ENCODE data around the gene VASN. TPM values are rescaled to one million over a fixed set of nuclear protein-coding genes. Genes with fewer than 3 reads are reported as not detected.
"Not testable (repeated sequence)": the region's sequence is repeated elsewhere in the genome, so short reads cannot be mapped to it uniquely, and the experiment has no call there.

VASN gene
- total and polyA plus RNA-seq, 5 donors, result 10.7 to 21.3 (median 12.2) TPM

- Histone ChIP-seq H3K4me1 (ENCODE audit: control insufficient read depth, insufficient read depth, low read length) (peaks cover 19% of the 10 kb centered on the region), H3K27me3 (ENCODE audit: control insufficient read depth, insufficient read depth) (no peaks in the 10 kb centered on the region), H3K4me3 (ENCODE audit: low read length) (no peak overlapping the region), H3K27ac (ENCODE audit: low read length) (peak overlapping the region; percentile 84), H3K9me3 (ENCODE audit: control insufficient read depth, low read length) (no peaks in the 10 kb centered on the region)
- WGBS, result 31% methylated on average over 17 of the region's 17 CpGs
- ATAC-seq (peak; percentile 34 to 65), DNase-seq (peak in 2 of 3 donors; percentile 81)
- intact Hi-C loops (cut with DNase I), result loop anchor here in 2 of 4 donors (2.0 to 10.0 kb wide), 3 partner anchors 40 to 134 kb away; no protein-coding TSS in a partner anchor
Observed at GRCh38 chr16:4328782-4329775, 42.6 kb upstream of the VASN start.

- 47% methylated on average over 14 of the region's 14 CpGs for WGBS
- Histone ChIP-seq H3K27me3 (ENCODE audit: control insufficient read depth, insufficient read depth) (no peaks in the 10 kb centered on the region), H3K4me1 (ENCODE audit: control insufficient read depth, insufficient read depth, low read length) (peaks cover 16% of the 10 kb centered on the region), H3K9me3 (ENCODE audit: control insufficient read depth, low read length) (no peaks in the 10 kb centered on the region), H3K4me3 (ENCODE audit: low read length) (no peak overlapping the region), H3K27ac (ENCODE audit: low read length) (no peak overlapping the region)
- ATAC-seq (peak; percentile 62 to 68), DNase-seq (peak; percentile 83 to 94 (median 94))
- intact Hi-C loops (cut with DNase I), result loop anchor here in 3 of 4 donors (5.0 to 10.0 kb wide), 2 partner anchors 43 to 46 kb away; no protein-coding TSS in a partner anchor
Observed at GRCh38 chr16:4330277-4330874, 41.3 kb upstream of the VASN start.

- Histone ChIP-seq H3K9me3 (ENCODE audit: control insufficient read depth, low read length) (no peaks in the 10 kb centered on the region), H3K27ac (ENCODE audit: low read length) (no peak overlapping the region), H3K4me3 (ENCODE audit: low read length) (no peak overlapping the region), H3K4me1 (ENCODE audit: control insufficient read depth, insufficient read depth, low read length) (peaks cover 12% of the 10 kb centered on the region), H3K27me3 (ENCODE audit: control insufficient read depth, insufficient read depth) (no peaks in the 10 kb centered on the region)
- whole genome bisulfite sequencing, result 85% methylated on average over 14 of the region's 14 CpGs
- DNase-seq (peak in 1 of 3 donors; percentile 45), ATAC-seq (no peak)
- intact Hi-C loops (cut with DNase I), result loop anchor here in 3 of 4 donors (5.0 to 10.0 kb wide), 2 partner anchors 45 to 47 kb away; no protein-coding TSS in a partner anchor
Observed at GRCh38 chr16:4332083-4332482, 39.6 kb upstream of the VASN start.

- no peak for ATAC-seq
- intact Hi-C loops (cut with DNase I), result loop anchor here in 3 of 4 donors (5.0 to 10.0 kb wide), 2 partner anchors 45 to 48 kb away; no protein-coding TSS in a partner anchor
- H3K27me3 ChIP-seq (ENCODE audit: control insufficient read depth, insufficient read depth), result no peaks in the 10 kb centered on the region
Observed at GRCh38 chr16:4332623-4333307, 38.9 kb upstream of the VASN start.

GRCh38 chr16:4333308-4333638 lies 38.4 kb upstream of the VASN start:
- DNase-seq (no peak), ATAC-seq (no peak)
- H3K9me3 ChIP-seq (ENCODE audit: control insufficient read depth, low read length), result no peaks in the 10 kb centered on the region
- no peaks in the 10 kb centered on the region for H3K27me3 ChIP-seq (ENCODE audit: control insufficient read depth, insufficient read depth)
- intact Hi-C loops (cut with DNase I), result loop anchor here in 3 of 4 donors (5.0 to 10.0 kb wide), 2 partner anchors 46 to 48 kb away; no protein-coding TSS in a partner anchor
- H3K4me1 ChIP-seq (ENCODE audit: control insufficient read depth, insufficient read depth, low read length), result peaks cover 9% of the 10 kb centered on the region
- 75% methylated on average over 9 of the region's 9 CpGs for WGBS
- H3K27ac ChIP-seq (ENCODE audit: low read length), result no peak overlapping the region
- no peak overlapping the region for H3K4me3 ChIP-seq (ENCODE audit: low read length)

More at GRCh38 chr16:4332623-4333307, 38.9 kb upstream of the VASN start:
- DNase-seq, result peak in 1 of 3 donors; percentile 52
- Histone ChIP-seq H3K4me1 (ENCODE audit: control insufficient read depth, insufficient read depth, low read length) (peaks cover 9% of the 10 kb centered on the region), H3K9me3 (ENCODE audit: control insufficient read depth, low read length) (no peaks in the 10 kb centered on the region), H3K27ac (ENCODE audit: low read length) (no peak overlapping the region), H3K4me3 (ENCODE audit: low read length) (no peak overlapping the region)
- WGBS, result 84% methylated on average over 19 of the region's 19 CpGs

GRCh38 chr16:4333714-4334113 lies 37.9 kb upstream of the VASN start:
- not testable (repeated sequence) for DNase-seq; H3K27me3 ChIP-seq (ENCODE audit: control insufficient read depth, insufficient read depth); H3K27ac ChIP-seq (ENCODE audit: low read length); H3K4me3 ChIP-seq (ENCODE audit: low read length); ATAC-seq; H3K4me1 ChIP-seq (ENCODE audit: control insufficient read depth, insufficient read depth, low read length); H3K9me3 ChIP-seq (ENCODE audit: control insufficient read depth, low read length)
- 92% methylated on average over 9 of the region's 9 CpGs for WGBS
- intact Hi-C loops (cut with DNase I), result loop anchor here in 3 of 4 donors (5.0 to 10.0 kb wide), 2 partner anchors 46 to 49 kb away; no protein-coding TSS in a partner anchor

GRCh38 chr16:4334724-4335495 lies 36.7 kb upstream of the VASN start:
- intact Hi-C loops (cut with DNase I), result loop anchor here in 3 of 4 donors (5.0 to 10.0 kb wide), 2 partner anchors 48 to 50 kb away; no protein-coding TSS in a partner anchor
- WGBS, result 86% methylated on average over 32 of the region's 32 CpGs
- no peak overlapping the region for H3K4me3 ChIP-seq (ENCODE audit: low read length)
- DNase-seq, result peak in 1 of 3 donors; percentile 60
- H3K27ac ChIP-seq (ENCODE audit: low read length), result no peak overlapping the region
- H3K9me3 ChIP-seq (ENCODE audit: control insufficient read depth, low read length), result no peaks in the 10 kb centered on the region
- H3K27me3 ChIP-seq (ENCODE audit: control insufficient read depth, insufficient read depth), result no peaks in the 10 kb centered on the region
- ATAC-seq, result no peak
- H3K4me1 ChIP-seq (ENCODE audit: control insufficient read depth, insufficient read depth, low read length), result no peaks in the 10 kb centered on the region

GRCh38 chr16:4336701-4337539 lies 34.7 kb upstream of the VASN start:
- H3K27ac ChIP-seq (ENCODE audit: low read length), result no peak overlapping the region
- H3K4me1 ChIP-seq (ENCODE audit: control insufficient read depth, insufficient read depth, low read length), result no peaks in the 10 kb centered on the region
- H3K4me3 ChIP-seq (ENCODE audit: low read length), result no peak overlapping the region
- H3K9me3 ChIP-seq (ENCODE audit: control insufficient read depth, low read length), result no peaks in the 10 kb centered on the region
- 88% methylated on average over 41 of the region's 41 CpGs for WGBS
- intact Hi-C loops (cut with DNase I), result loop anchor here in 1 of 4 donors (10.0 kb wide), 1 partner anchor 52 kb away; no protein-coding TSS in a partner anchor
- DNase-seq, result peak in 2 of 3 donors; percentile 26 to 48
- no peaks in the 10 kb centered on the region for H3K27me3 ChIP-seq (ENCODE audit: control insufficient read depth, insufficient read depth)
- ATAC-seq, result no peak

- H3K9me3 ChIP-seq (ENCODE audit: control insufficient read depth, low read length), result no peaks in the 10 kb centered on the region
- ATAC-seq (peak in 1 of 2 donors; percentile 1), DNase-seq (peak in 2 of 3 donors; percentile 42 to 52)
- no peaks in the 10 kb centered on the region for H3K27me3 ChIP-seq (ENCODE audit: control insufficient read depth, insufficient read depth)
- no peaks in the 10 kb centered on the region for H3K4me1 ChIP-seq (ENCODE audit: control insufficient read depth, insufficient read depth, low read length)
- WGBS, result 77% methylated on average over 12 of the region's 12 CpGs
- no peak overlapping the region for H3K4me3 ChIP-seq (ENCODE audit: low read length)
- intact Hi-C loops (cut with DNase I), result loop anchor here in 1 of 4 donors (10.0 kb wide), 1 partner anchor 53 kb away; no protein-coding TSS in a partner anchor
- no peak overlapping the region for H3K27ac ChIP-seq (ENCODE audit: low read length)
Observed at GRCh38 chr16:4337540-4338088, 34.0 kb upstream of the VASN start.

Measured in right cardiac atrium (tissue), 5 donors.